GM23248 (cell line): ENCODE data around the gene HSFX3.
"Not testable (repeated sequence)": the region's sequence is repeated elsewhere in the genome, so short reads cannot be mapped to it uniquely, and the experiment has no call there.

Experiments
- EZH2 ChIP-seq: fragments of 200-600 bp; sonication (generic); IDR thresholded peaks from 2 replicates; pipeline ENCODE4 v1.6.1; 2018; ENCODE audit warnings: antibody characterized with exemption, mild to moderate bottlenecking; ENCODE audit not compliant: insufficient read depth, poor library complexity, severe bottlenecking
- EZH2phosphoT487 ChIP-seq: fragments of 200-600 bp; sonication (generic); IDR thresholded peaks from 2 replicates; pipeline ENCODE4 v1.6.1; 2018; ENCODE audit warnings: antibody characterized with exemption, moderate library complexity, mild to moderate bottlenecking, low read depth; ENCODE audit not compliant: insufficient read depth

- not testable (repeated sequence) for TF ChIP-seq EZH2, EZH2phosphoT487
Observed at GRCh38 chrX:149585631-149586030, 35.9 kb upstream of the HSFX3 start.
